ENCODE data around the gene RANGAP1. TPM values are rescaled to one million over a fixed set of nuclear protein-coding genes. Genes with fewer than 3 reads are reported as not detected.

Gene RANGAP1
- total and polyA plus RNA-seq, 2 of the 8 experiments (the other 6 are each of a cell fraction or from before 2014, with no cell fraction given) = 121 to 171 TPM

DNA sequence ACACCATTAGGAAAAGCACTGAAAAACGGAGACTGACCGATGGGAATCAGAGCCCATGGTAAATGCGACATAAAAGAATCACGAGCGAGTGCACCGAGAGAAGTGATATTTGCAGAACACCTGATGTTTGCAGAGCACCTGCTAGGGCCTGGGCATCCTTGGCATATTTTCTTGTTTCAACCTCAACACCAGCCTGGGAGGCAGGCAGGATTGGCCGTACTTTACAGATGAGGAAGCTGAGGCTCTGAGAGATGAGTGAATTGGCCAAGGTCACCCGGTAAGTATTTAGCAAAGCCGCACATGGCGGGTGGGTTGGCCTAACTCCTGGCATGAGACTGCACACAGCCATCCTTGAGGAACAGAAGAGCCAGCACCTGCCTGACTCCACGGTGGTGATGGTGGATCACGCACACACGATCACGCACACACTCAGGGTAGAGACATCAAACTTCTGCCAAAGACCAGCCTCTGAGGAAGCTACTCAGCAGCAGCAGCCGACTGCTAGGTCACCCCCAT, 23.7 kb downstream of the RANGAP1 start:
- POLR2A ChIA-PET (ENCODE audit: partially characterized antibody) = interaction anchor here (0.6 to 3.9 kb wide), 9 partner anchors 9 to 1390 kb away, joined by 3 to 26 read pairs (median 5); no protein-coding TSS in a partner anchor

More for the DNA sequence above, 23.7 kb downstream of the RANGAP1 start:
- H3K4me3 ChIP-seq (ENCODE audit: extremely low read depth in 1 of 4, insufficient read depth in 2 of 4, low read depth in 3 of 4, low read length in 4 of 4) = no peak overlapping the region
- H3K14ac ChIP-seq (ENCODE audit: insufficient read length) = no peak overlapping the region
- H3K9me3 ChIP-seq (ENCODE audit: insufficient read depth in 2 of 2, low read depth in 1 of 2, low read length in 1 of 2) = no peaks in the 10 kb centered on the region
- H4K20me1 ChIP-seq (replicated peaks in 1 of 2; ENCODE audit: control insufficient read depth in 1 of 2, insufficient read depth in 2 of 2, low read length in 2 of 2) = peaks cover 11 to 24% of the 10 kb centered on the region in 2 experiments
- H3K79me2 ChIP-seq (ENCODE audit: control insufficient read depth in 1 of 2, insufficient read depth in 2 of 2, low read length in 2 of 2) = no peaks in the 10 kb centered on the region; a peak in 1 of 4 replicates
- no peak overlapping the region for H2AFZ ChIP-seq (ENCODE audit: low read length)
- H3K9ac ChIP-seq (replicated peaks in 1 of 4; ENCODE audit: extremely low read depth in 1 of 4, low read depth in 3 of 4, low read length in 3 of 4) = no peak overlapping the region
- H3K27me3 ChIP-seq (replicated peaks in 1 of 4; ENCODE audit: control insufficient read depth in 3 of 4, extremely low read depth in 1 of 4, insufficient read depth in 3 of 4, low read length in 3 of 4) = no peaks in the 10 kb centered on the region
- H3K27ac ChIP-seq (ENCODE audit: low read depth, low read length) = no peak overlapping the region; the same call in 1 of the 2 replicates
- DNase-seq (ENCODE audit: low read depth in 1 of 2, low spot score in 2 of 2) (no peak), FAIRE-seq (no peak)
- no peak overlapping the region for H3K56ac ChIP-seq (replicated peaks; ENCODE audit: insufficient read length, low read depth, low read length)
- no peak overlapping the region for H3K18ac ChIP-seq (ENCODE audit: extremely low read depth, low read length)
- H2BK15ac ChIP-seq (ENCODE audit: low read length) = no peak overlapping the region
- WGBS, 2 experiments (ENCODE audit: extremely low coverage in 1 of 2, insufficient coverage in 1 of 2, insufficient read length in 1 of 2, insufficient replicate concordance in 2 of 2, low coverage in 1 of 2, low lambda C conversion rate in 2 of 2, missing lambda C conversion rate in 1 of 2) = 96% methylated on average over 15 of the region's 15 CpGs; no CpG with 5 or more reads in 1 of the 2 experiments
- peaks cover 56 to 89% (median 76%) of the 10 kb centered on the region in 4 experiments for H3K36me3 ChIP-seq (ENCODE audit: control insufficient read depth in 2 of 4, insufficient read depth in 4 of 4, low read length in 3 of 4)
- peaks cover 0 to 2% (median 0%) of the 10 kb centered on the region in 4 experiments; a peak in 1 of 7 replicates for H3K4me1 ChIP-seq (replicated peaks in 1 of 4; ENCODE audit: control insufficient read depth in 3 of 4, insufficient read depth in 4 of 4, low read length in 3 of 4)
- H2BK5ac ChIP-seq (ENCODE audit: low read depth, low read length) = no peak overlapping the region
- H4K5ac ChIP-seq (ENCODE audit: insufficient read length, low read depth, low read length) = no peak overlapping the region
- H2AK5ac ChIP-seq (ENCODE audit: low read depth, low read length) = no peak overlapping the region
- H3K4ac ChIP-seq (replicated peaks; ENCODE audit: insufficient read length, low read depth, low read length) = no peak overlapping the region
- no peak overlapping the region for H4K8ac ChIP-seq (ENCODE audit: extremely low read depth, insufficient read depth, low read length)
- H3K23me2 ChIP-seq (ENCODE audit: low read depth, low read length) = no peaks in the 10 kb centered on the region
- H4K91ac ChIP-seq (replicated peaks; ENCODE audit: insufficient read length, low read length) = no peak overlapping the region
- H2BK20ac ChIP-seq (ENCODE audit: low read length) = no peak overlapping the region
- no peak for TF ChIP-seq BACH1 (IDR thresholded peaks at IDR 0.05; ENCODE audit: low read length)
- peaks cover 13% of the 10 kb centered on the region for H3K79me1 ChIP-seq (ENCODE audit: low read depth, low read length)
- no peak overlapping the region for H3K4me2 ChIP-seq (ENCODE audit: insufficient read depth in 1 of 2, low read depth in 2 of 2, low read length in 2 of 2)
- H2BK12ac ChIP-seq (ENCODE audit: low read depth, low read length) = no peak overlapping the region
- CTCF ChIA-PET (ENCODE audit: partially characterized antibody) = interaction anchor here (0.8 to 1.7 kb wide), 2 partner anchors 16 to 18 kb away, joined by 3 to 4 read pairs; no protein-coding TSS in a partner anchor
- no peak overlapping the region for H3K23ac ChIP-seq (ENCODE audit: insufficient read length)
- H2BK120ac ChIP-seq (replicated peaks; ENCODE audit: low read depth, low read length) = no peak overlapping the region
